ACHN (cell line): Measurements from ENCODE around the gene PTPRF.

Experiments
- DNase-seq: peaks from one replicate; pipeline ENCODE4 v3.0.0-alpha.2; 2015
- in situ Hi-C: cut with HindIII; loops from 2 replicates; pipeline ENCODE4 v1.10.0; 2017; ENCODE audit warnings: low sequenced_read_pairs, low pct_ligation_motif_present, low pct_unique_long_range_greater_than_20kb

Gene PTPRF

GRCh38 chr1:43510621-43511020, 20.1 kb upstream of the PTPRF start:
- in situ Hi-C loops: no loop called here
- DNase-seq: no peak

DNA sequence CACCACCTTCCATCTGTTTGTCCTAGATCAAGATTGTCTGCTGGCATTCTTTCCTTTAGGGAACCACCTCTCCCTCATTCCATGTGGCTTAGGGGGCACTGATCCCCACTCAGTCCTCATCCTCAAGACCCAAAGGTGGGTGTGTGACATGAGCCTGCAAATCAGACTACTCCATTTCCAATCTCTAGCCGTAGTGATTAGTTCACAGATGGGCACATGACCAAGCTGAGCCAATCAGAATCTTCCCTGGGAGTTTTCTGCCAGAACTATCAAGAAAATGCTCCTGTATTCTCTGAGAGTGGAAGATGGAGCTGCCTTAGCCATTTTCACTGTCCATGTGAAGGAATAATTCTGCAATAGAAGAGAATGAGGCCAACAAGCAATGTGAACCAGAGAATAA, 19.3 kb upstream of the PTPRF start:
- no peak for DNase-seq
- in situ Hi-C loops: no loop called here

- DNase-seq: no peak
- in situ Hi-C loops: no loop called here
Observed at GRCh38 chr1:43512133-43512532, 18.6 kb upstream of the PTPRF start.

- DNase-seq: no peak
- in situ Hi-C loops: no loop called here
Observed at GRCh38 chr1:43512681-43513080, 18.0 kb upstream of the PTPRF start.

GRCh38 chr1:43513471-43514173, 17.1 kb upstream of the PTPRF start:
- in situ Hi-C loops: no loop called here
- DNase-seq: no peak

DNA sequence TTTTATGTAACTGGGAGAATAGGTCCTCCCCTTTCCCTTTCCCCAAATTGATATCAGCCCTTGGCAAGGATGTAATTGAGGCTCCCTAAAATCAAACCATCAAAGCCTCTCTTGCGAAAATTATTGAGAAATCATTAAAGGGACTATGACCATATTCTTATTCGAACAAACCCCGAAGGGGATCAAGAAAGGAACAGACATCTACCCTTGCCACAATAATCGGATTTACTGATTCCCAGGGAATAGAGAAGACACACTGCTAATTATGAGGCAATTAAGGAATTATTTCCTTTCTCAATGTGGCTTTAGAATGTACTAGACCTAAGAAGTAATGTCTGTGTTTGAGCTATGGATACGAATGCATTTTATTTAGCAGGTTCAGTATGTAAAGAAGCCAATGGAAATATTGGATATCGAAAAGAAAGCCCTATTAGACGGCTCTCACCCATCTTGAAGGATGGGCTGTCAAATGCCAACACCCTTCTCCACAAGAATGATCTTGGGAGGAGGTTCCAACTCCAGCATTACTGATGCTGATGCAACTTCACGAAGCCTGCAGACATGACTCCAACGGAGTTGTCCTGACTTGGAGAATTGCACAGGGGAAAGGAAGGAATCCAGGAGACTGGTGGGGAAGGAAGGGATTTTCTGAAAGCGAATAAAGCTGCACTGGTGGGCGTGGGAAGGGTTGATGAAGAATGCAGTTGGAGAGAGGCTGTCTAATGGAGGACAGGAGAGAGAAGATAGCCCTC, 11.6 kb upstream of the PTPRF start:
- no peak for DNase-seq
- in situ Hi-C loops: no loop called here

GRCh38 chr1:43520100-43520778, 10.4 kb upstream of the PTPRF start:
- in situ Hi-C loops: no loop called here
- no peak for DNase-seq

DNA sequence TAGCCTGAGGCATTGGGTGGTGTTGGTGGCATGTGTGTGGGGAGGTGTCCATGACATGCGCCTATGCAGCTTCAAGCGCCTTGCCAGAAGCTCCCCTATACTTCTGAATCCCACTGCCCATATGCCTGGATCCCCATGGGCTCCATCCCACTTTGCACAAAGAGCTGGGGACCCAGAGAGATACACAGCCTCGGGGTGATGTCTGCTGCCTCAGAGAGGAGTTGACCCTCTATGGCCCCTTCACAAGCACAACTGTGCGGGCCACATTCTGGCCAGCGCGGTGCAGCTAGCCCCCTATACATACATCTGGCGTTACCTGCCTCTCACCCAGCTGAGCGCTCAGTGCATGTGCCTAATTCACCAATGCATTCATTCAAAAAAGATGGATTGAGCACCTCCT, 9.6 kb upstream of the PTPRF start:
- no peak for DNase-seq

DNA sequence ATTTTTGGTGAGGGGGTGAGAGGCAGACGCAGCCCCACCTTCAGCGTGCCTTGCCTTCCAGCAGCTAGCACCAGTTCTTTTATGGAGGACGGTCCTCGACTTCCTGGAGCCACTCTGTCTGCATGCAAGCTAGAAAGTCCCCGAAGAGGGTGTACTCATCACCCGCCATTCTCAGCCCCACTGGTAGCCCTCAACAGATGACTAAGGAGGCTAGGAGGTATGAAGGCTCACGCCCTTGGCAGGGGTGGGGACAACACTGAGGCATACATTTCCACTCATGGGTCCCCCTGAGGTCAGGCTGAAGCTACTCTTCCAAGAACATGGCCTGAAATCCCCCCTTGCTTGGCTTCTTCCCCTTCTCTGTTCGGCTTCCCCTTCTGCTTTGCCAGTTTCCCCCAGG, 8.9 kb upstream of the PTPRF start:
- in situ Hi-C loops: no loop called here
- no peak for DNase-seq

More for the DNA sequence above, 9.6 kb upstream of the PTPRF start:
- in situ Hi-C loops: no loop called here

- DNase-seq: peak; percentile 64
Observed at GRCh38 chr1:43522431-43522775, 8.3 kb upstream of the PTPRF start.

GRCh38 chr1:43522776-43523480, 7.8 kb upstream of the PTPRF start:
- in situ Hi-C loops: no loop called here
- peak; percentile 92 for DNase-seq

More at GRCh38 chr1:43522431-43522775, 8.3 kb upstream of the PTPRF start:
- in situ Hi-C loops: no loop called here

GRCh38 chr1:43524804-43525203, 5.9 kb upstream of the PTPRF start:
- in situ Hi-C loops: no loop called here
- DNase-seq: no peak

GRCh38 chr1:43526002-43526401, 4.7 kb upstream of the PTPRF start:
- peak; percentile 61 for DNase-seq
- in situ Hi-C loops: no loop called here

DNA sequence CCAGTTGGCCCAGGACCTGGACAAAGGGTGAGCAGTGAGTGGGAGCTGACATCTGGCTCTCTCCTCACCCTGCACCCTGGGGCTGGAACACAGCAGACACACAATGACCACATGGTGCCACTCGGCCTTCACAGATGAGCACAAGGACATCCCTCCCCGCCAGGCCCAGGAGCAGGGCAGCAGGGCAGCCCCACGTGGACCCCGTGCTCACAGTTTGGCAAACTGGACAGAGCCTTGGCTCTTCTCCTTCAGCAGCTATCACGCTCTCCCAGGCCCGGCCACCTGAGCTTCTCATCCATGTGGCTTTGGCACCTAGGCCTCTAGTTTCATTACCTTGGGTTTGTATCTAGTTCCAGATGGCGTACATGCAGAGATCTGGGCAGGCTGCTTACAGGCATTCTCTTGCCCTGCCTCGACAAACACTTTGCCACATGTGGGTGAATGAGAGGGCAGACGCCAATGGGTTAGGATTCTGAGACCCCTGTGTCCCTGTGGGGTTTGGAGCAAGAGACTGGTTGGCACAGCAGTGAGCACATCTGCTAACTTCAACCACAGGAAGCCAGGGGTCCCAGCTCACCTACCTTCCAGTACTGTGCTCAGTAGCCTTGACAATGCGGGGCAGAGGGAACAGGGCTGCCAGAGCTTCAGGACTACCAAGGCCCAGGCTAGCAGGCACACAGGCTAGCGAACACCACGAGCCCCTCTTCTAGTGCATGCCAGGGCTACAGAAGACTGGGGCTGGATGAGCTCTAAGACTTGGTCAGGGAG, 3.4 kb upstream of the PTPRF start:
- in situ Hi-C loops: no loop called here
- no peak for DNase-seq

GRCh38 chr1:43529206-43529731, 1.4 kb upstream of the PTPRF start:
- in situ Hi-C loops: no loop called here
- peak; percentile 81 for DNase-seq

DNA sequence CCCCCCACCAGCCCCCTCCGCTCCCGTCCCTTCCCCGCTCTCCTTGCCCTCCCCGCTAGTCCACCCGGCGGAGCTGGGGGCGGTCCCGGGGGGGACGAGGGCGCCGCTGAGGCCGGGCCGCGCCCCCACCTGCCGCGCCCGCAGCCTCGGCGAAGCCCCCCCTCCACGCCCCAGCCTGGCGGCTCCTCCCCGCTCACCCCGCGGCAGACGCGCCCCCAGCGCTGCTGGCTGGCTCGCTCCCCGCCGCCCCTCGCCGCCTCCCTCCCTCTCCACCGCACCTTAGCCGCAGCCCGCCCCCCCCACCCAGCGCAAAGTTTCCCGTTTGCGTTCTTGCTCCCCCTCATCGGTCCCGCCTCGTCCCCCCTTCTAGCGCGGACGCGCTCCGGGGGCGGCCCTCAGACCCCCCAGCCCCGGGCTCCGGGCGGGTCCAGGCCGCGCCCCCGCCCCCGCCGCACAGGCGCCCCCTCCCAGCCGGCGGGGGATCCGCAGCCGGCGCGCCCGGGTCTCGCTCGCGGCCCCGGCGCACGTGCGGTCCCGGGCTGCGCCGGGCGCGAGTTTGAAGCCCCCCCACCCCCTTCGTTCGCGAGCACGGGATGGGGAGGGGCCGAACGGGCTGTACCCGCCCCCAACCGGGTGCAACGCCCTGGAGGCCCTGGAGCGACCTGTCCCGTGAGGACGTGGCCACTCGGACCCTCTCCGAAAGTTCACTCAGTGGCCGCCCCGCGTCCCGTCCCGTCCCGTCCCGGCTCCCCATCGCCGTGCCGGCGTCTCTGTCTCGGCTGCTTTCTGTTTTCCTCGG, 623 bp downstream of the PTPRF start:
- in situ Hi-C loops: no loop called here
- DNase-seq: peak; percentile 52

DNA sequence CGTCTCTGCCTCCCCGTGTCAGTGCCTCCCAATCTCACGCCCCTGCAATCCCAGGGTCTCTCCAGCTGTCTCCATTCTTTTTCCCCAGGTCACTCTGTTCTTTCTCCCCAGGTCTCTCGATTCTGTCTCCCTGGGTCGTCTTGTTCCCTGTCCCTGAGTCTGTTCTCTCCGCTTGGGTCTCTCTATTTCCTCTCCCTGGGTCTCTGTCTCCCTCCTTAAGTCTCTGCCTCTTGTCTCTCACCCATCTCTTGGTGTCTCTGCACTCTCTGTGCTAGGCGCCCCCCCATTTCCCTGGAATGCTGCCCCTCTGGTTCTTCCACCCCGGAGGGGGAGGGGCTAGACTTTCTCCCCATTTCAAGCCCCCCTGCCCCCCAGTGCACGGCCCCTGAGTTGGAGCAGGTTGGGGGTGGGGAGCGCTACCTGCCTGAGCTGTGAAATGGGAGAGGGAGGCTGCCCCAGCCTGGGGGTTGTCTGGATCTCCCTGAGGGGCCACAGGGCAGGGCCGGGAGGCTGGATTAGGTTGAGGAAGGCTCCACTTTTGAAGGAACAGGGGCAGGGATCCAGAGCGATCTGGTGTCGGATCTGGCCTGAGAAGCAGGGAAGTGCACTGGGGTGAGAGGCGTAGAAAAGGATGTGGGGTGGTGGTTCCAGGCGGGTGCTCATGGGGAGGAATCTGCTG, 1.4 kb downstream of the PTPRF start:
- peak; percentile 11 for DNase-seq
- in situ Hi-C loops: no loop called here
